RWPE1 (cell line): ENCODE measurements around the gene PKMYT1.
"Not testable (repeated sequence)": the region's sequence is repeated elsewhere in the genome, so short reads cannot be mapped to it uniquely, and the experiment has no call there.

ENCODE experiments used
- CTCF ChIA-PET: fragments of 350-600 bp; sonication (Branson Sonifier 250); formaldehyde crosslinking; extraction: SDS; loops from one replicate; lab custom pipeline; 2021; lab: Yijun Ruan, JAX
- POLR2A ChIA-PET: fragments of 400-600 bp; formaldehyde crosslinking; extraction: SDS; loops from one replicate; lab custom pipeline; 2020; ENCODE audit warnings: antibody characterized with exemption; ENCODE audit not compliant: low non-redundant PET; lab: Yijun Ruan, JAX
- DNase-seq: peaks from one replicate; pipeline ENCODE4 v3.0.0; 2012; ENCODE audit warnings: low spot score
- H3K27ac ChIP-seq: fragments of 450-650 bp; 2 replicates; pipeline ENCODE4 v1.5.1; 2017
- CTCF ChIP-seq: fragments of 450-650 bp; conservative IDR thresholded peaks from 2 replicates; pipeline ENCODE4 v1.5.1; 2017; ENCODE audit warnings: low read depth, mild to moderate bottlenecking

PKMYT1 gene

GRCh38 chr16:2950353-2950724 lies 29.9 kb downstream of the PKMYT1 start:
- no peak for TF ChIP-seq CTCF
- ChIA-PET POLR2A (no interaction called here), CTCF (interaction anchor here (3.2 kb wide), 1 partner anchor 23 kb away, joined by 11 read pairs; no protein-coding TSS in a partner anchor)
- no peak for DNase-seq
- H3K27ac ChIP-seq = no peak overlapping the region

GRCh38 chr16:2949705-2950352 lies 30.4 kb downstream of the PKMYT1 start:
- no peak for TF ChIP-seq CTCF
- DNase-seq = no peak
- no peak overlapping the region for H3K27ac ChIP-seq
- POLR2A ChIA-PET = no interaction called here
- CTCF ChIA-PET = interaction anchor here (3.2 kb wide), 1 partner anchor 23 kb away, joined by 11 read pairs; no protein-coding TSS in a partner anchor

- TF ChIP-seq CTCF = no peak
- POLR2A ChIA-PET = no interaction called here
- no peak overlapping the region; the same call in 1 of the 2 replicates for H3K27ac ChIP-seq
- CTCF ChIA-PET = interaction anchor here (0.9 to 3.2 kb wide), 2 partner anchors 22 to 35 kb away, joined by 3 to 11 read pairs; no protein-coding TSS in a partner anchor
- no peak for DNase-seq
Measured at GRCh38 chr16:2948807-2949704, 31.2 kb downstream of the PKMYT1 start.

- ChIA-PET CTCF (interaction anchor here (0.5 kb wide), 1 partner anchor 8 kb away, joined by 4 read pairs; no protein-coding TSS in a partner anchor), POLR2A (no interaction called here)
- DNase-seq = no peak
- no peak for TF ChIP-seq CTCF
- H3K27ac ChIP-seq = no peak overlapping the region
Measured at GRCh38 chr16:2946649-2947048, 33.6 kb downstream of the PKMYT1 start.

GRCh38 chr16:2943716-2944115 lies 36.5 kb downstream of the PKMYT1 start:
- H3K27ac ChIP-seq, POLR2A ChIA-PET, DNase-seq: not testable (repeated sequence)
- CTCF ChIA-PET = interaction anchor here (0.6 to 3.2 kb wide), 2 partner anchors 17 to 68 kb away, joined by 4 to 13 read pairs; no protein-coding TSS in a partner anchor

GRCh38 chr16:2942045-2942444 lies 38.2 kb downstream of the PKMYT1 start:
- no peak for TF ChIP-seq CTCF
- POLR2A ChIA-PET = no interaction called here
- H3K27ac ChIP-seq = no peak overlapping the region
- CTCF ChIA-PET = interaction anchor here (0.8 to 3.2 kb wide), 2 partner anchors 10 to 15 kb away, joined by 4 to 13 read pairs; no protein-coding TSS in a partner anchor
- DNase-seq = no peak
